NCI-H2227 treated with DMSO at 0.1 percent for 48 hours (cell line): ENCODE measurements around the gene AP2A1.
"Not testable (repeated sequence)": the region's sequence is repeated elsewhere in the genome, so short reads cannot be mapped to it uniquely, and the experiment has no call there.

Source experiments
- DNase-seq: peaks from one replicate; lab custom pipeline; 2025; lab: John Stamatoyannopoulos, UW

Gene AP2A1

DNA sequence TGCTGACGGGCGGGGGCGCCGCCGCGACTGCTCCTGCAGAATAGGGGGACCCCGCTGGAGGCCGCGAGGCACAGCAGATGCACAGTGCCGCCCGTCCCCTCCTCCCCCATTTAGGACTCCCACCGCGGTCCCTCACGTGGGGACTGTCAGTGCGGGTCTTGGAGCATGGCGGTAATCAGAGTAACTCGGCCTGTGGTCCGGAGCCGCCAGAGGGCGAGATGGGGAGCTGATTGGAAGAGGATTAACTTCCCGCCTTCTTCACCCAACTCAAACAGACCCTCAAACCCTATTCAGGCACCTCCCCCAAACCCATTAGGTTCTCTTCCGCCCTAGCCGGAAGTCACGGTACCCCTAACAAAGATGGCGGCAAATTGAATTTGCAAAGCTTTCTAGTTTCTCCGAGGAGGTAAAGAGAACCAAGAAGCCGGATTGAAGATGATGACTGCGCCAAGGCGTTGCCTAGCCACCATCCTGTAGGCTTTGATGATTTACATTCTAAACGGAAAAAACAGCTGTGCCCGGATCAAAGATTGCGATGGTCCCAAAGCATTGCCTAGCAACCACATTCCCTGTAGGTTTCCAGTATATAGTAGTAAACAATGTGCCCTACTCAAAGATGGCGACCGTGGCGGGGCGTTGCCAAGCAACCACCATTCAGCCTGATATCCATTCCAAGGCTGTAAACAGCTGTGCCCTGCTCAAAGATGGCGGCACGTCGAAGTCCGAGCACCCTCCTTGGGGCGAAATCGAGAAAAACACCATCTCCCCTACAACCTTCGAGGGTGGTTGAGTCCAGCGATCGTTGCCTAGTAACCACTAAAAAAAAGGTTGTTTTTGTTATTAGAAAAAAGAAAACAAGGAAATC, 46.4 kb downstream of the AP2A1 start, which contains the start of gene FUZ:
Gene FUZ, minus strand, starts transcription at position 296 of the 865 bp plus-strand sequence. Its CDS starts 186 bp downstream, at position 110.
- DNase-seq, result peak; percentile 96

DNA sequence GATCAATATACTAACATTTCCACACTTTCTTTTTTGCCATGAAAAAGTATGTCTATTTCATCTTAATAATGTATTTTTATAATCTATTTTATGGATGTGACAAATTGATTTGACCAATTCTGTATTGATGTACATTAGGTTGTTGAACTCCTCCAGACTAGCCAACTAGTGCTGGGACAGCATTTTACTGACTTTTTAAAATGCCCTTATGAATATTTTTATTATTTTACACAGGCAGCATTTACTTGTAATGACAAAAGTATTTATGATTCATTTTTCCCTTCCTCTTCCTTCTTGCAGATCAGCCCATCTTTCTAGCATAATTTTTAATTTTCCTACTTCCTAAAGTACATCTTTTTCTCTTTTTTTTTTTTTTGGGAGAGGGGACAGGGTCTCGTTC, 47.2 kb downstream of the AP2A1 start:
- DNase-seq, result no peak

DNA sequence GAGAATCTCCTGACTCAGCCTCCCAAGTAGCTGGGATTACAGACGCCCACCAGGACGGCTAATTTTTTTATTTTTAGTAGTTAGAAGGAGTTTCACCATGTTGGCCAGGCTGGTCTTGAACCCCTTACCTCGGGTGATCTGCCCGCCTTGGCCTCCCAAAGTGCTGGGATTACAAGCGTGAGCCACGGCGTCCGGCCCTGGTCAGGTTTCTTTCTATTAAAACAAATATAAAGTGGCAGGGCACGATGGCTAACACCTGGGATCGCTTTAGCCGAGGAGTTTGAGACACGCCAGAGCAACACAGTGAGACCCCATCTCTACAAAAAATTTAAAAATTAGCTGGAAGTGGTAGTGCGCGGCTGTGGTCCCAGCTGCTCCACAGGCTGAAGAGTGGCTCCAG, 49.8 kb downstream of the AP2A1 start:
- DNase-seq, result no peak

DNA sequence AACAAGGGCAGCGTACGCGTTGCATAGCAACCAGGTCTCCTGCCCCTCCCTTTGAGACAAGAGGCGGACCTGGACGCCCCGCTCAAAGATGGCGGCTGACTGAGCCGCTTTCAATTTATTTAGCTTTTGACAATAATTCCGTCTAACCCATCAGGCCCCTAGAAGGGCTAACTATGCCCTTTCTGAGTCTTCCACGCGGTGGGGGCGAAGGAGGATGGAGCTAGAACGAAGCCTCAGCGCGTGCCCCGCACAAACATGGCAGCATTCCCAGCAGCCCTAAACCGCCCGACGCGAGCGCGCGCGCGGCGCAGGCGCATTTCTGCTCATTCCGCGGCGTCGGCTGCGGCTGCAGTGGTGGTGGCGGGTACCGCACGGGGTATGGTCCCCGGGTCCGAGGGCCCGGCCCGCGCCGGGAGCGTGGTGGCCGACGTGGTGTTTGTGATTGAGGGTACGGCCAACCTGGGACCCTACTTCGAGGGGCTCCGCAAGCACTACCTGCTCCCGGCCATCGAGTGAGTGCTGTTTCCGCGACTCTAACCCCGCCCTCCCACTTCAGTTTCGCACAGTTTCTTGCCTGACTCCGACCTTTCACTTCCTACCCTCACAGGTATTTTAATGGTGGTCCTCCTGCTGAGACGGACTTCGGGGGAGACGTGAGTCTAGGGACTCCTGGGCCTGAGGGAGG, 51.3 kb downstream of the AP2A1 start, which contains the start of gene MED25:
Gene MED25, plus strand, starts transcription at position 326 of the 685 bp plus-strand sequence. Its CDS starts 53 bp downstream, at position 379.
- DNase-seq, result peak; percentile 88

DNA sequence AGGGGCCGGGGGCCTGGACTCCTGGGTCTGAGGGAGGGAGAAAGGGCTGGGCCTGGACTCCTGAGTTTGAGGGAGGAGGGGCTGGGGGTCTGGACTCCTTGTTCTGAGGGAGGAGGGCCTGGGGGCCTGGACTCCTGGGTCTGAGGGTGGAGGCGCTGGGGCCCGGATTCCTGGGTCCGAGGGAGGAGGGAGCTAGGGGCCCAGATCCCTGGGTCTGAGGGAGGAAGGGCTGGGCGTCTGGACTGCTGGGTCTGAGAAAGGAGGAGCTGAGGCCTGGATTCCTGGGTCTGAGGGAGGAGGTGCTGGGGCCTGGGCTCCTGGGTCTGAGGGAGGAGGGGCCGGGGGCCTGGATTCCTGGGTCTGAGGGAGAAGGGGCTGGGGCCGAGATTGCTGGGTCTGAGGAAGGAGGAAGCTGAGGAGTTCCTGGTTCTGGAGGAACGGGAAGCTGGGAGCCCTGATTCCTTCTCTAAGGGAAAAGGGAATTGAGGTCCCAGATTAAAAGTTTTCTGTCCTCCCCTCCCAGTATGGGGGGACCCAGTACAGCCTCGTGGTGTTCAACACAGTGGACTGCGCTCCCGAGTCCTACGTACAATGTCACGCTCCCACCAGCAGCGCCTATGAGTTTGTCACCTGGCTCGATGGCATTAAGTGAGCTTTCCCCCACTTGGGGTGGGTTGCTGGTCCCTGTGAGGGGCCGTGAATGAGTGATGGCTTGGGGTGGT, 52.0 kb downstream of the AP2A1 start:
- DNase-seq, result no peak

DNA sequence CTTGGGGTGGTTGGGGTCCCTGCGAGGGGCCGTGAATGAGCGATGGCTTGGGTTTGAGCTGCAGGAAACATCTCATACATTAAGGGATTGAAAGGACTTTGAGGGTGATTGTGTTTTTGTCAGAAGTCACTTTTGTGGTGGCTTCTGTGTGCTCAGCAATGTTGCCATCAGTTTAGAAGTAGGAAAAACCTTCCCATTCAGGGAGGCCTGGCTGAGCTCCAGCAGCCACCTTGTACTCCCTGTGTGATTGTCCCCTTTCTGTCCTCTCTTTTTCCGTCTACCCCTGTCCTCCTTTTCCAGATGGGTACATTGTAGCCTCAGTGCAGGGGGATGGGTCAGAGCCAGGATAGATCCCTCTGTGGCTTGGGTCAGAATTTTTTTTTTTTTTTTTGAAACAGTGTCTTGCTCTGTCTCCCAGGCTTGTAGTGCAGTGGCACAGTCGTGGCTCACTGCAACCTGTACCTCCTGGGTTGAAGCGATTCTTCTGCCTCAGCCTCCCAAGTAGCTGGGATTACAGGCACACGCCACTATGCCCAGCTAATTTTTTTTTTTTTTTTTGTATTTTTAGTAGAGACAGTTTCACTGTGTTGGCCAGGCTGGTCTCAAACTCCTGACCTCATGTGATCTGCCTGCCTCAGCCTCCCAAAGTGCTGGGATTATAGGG, 52.8 kb downstream of the AP2A1 start:
- DNase-seq, result not testable (repeated sequence)

DNA sequence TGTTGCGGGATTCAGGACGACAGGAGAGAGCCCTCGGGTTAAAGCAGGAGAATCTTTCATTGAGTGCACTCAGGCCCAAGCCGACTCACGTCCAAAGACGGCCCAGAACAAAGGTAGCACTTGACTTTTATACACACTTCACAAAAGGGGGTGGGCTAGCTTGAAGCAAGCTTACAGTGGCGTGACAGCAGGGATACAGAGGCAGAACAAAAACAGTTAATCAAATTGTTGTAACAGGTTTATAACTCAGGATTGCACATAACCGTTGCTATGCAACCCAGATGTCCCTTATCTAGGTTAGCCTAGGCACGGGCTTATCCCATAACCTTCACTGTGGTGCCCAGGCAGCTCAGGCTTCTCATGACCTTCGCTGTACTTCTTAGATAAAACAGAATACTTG, 53.3 kb downstream of the AP2A1 start:
- DNase-seq, result no peak

DNA sequence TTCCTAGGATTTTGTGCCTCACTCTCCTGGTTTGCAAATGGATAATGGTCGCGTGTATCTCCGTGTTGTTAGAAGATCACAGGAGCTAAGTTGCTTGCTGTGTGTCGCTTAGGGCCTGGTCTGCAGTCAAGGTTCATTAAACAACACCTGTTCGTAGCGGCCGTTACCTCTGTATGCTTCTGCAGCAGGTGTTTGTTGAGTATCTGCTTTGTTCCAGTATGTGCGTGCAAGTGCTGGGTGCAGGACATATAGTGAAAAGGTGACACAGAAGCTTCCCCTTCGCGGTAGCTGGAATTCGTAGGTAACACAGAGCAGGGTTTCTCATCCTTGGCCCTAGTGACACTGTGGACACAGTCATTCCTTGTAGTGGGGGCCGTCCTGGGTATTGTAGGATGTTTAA, 56.7 kb downstream of the AP2A1 start:
- DNase-seq, result no peak

DNA sequence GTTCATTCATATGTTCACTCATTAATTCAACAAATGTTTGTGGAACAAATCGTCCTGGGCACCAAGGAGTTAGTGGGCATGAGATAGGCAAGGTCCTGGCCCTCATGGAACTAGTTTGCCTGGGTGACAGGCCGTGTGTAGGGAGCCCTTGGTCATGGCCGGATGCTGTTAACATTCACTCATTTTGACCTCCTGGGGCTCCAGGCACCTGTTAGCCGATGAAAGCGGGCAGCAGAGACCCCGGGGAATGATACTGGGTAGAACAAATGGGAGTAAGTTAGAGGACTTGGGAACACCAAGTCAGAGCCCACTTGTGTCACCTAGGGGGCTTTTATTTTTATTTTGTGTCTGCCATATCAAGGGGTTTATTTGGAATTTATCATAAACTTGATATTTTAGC, 57.9 kb downstream of the AP2A1 start:
- no peak for DNase-seq

DNA sequence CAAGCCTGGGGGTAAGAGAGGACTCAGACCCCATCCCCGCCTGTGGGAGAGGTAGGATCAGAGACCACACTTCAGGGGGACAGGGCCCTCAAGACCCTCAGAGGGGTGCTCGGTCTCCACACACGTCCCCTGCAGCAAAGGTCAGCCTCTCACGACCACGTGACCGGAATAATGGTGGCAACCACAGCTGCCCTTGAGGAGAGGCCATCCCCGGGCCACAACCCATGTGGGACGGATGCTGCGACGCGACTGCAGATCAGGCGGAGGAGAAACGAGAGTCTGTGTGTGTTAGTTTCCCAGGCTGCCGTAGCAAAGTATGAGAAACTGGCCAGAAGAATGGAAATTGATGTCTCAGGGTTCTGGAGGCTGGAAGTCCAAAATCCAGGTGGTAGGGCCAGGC, 60.2 kb downstream of the AP2A1 start:
- no peak for DNase-seq

DNA sequence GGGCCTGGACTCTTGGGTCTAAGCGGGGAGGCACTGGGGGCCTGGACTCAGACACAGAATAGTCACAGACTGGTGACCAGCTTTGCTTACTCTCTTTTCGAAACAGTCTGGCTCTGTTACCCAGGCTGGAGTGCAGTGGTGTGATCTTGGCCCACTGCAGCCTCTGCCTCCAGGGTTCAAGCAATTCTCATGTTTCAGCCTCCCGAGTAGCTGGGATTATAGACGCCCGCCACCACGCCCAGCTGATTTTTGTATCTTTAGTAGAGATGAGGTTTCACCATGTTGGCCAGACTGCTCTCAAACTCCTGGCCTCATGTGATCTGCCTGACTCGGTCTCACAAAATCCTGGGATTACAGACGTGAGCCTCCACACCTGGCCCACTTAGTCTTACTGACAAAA, 62.4 kb downstream of the AP2A1 start:
- DNase-seq, result no peak

DNA sequence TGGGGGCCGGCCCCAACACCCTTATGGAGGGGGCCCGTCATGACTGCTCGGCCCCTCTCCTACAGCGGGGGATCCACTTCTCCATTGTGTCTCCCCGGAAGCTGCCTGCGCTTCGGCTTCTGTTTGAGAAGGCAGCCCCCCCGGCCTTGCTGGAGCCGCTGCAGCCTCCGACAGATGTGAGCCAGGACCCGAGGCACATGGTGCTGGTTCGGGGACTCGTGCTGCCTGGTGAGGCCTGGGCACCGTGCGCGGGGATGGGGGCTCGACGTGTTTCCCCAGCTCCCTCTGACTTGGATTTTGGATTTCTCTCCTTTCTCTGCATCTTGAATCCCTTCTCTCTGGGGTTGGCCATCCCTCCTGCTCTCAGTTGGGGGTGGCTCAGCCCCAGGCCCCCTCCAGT, 62.9 kb downstream of the AP2A1 start:
- no peak for DNase-seq

DNA sequence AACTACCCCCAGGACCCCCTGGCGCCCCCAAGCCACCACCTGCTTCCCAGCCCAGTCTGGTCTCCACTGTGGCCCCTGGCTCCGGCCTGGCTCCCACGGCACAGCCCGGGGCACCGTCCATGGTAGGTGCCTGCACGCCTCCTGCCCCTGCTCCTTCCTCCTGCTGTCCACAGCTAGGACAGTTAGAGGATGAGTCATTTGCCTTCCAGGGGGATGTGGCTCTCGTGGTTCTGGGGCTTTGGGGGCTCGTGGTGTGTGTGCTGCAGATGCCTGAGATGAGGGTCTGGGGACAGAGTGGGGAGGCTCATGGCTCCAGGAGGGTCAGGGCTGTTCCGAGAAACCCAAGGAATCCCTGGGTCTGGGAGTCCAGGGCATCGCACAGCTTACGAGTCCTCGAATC, 64.0 kb downstream of the AP2A1 start:
- DNase-seq, result no peak

DNA sequence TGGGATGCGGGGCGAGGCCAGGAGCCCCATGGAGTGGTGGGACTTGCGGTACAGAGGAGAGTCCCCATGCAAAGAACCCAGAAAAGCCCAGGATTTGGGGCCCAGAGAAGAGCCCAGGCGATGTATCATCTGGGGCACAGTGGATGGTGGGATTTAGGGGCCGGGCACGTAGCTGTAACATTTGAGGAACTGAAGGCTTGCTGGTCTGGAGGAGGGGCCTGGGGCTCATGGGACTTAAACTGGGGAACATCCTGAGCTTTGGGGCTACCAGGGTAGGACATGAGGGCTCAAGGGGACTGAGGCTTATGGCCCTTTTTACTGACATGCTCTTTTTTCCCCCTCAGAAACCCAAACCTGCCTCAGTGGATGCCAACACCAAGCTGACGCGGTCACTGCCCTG, 64.8 kb downstream of the AP2A1 start:
- no peak for DNase-seq

DNA sequence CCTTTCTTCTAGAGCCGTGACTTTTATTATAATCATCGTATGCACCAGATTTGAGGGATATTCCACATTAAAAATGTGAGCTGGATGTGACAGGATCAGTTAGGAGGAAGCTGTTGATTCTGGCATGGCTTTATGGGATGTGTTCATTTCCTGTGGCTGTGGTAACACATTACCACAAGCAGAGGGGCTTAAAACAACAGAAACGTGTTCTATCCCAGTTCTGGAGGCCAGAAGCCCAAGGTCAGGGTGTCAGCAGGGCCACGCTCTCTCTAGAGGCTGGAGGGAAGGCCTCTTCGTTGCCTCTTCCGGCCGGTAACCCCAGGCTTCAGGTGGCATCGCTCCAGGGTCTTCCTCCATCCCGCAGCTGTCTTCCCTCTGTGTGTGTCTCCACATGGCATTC, 65.8 kb downstream of the AP2A1 start:
- DNase-seq, result no peak

DNA sequence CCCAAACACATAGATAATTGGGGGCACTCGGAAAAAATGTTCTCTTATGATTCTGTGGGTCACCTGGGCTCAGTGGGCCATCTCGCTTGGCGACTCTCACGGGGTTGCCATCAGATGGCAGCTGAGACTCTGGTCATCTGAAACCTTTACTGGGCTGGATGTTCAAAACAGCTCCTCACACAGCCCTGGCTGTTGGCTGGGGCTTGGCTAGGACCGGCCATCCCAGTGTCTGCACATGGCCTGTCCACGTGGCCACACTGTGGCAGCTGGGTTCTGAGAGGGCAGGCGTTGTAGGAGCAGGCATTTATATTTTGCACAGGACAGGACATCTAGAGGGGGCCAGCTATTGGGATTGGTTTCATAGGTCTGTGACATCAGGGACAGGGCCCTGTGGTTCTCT, 66.8 kb downstream of the AP2A1 start:
- no peak for DNase-seq

DNA sequence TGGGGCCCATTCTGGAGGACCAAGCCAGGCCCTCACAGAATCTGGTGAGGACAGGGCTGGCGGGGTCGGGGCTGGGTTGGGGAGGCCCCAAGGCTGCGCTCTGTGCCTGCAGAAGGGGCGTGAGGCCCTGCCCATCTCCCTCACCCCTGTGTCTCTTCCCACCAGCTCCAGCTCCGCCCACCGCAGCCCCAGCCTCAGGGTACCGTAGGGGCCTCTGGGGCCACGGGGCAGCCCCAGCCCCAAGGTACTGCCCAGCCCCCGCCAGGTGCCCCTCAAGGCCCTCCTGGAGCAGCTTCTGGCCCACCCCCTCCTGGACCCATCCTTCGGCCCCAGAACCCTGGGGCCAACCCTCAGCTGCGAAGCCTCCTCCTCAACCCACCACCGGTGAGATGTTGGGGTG, 68.8 kb downstream of the AP2A1 start:
- DNase-seq, result no peak

DNA sequence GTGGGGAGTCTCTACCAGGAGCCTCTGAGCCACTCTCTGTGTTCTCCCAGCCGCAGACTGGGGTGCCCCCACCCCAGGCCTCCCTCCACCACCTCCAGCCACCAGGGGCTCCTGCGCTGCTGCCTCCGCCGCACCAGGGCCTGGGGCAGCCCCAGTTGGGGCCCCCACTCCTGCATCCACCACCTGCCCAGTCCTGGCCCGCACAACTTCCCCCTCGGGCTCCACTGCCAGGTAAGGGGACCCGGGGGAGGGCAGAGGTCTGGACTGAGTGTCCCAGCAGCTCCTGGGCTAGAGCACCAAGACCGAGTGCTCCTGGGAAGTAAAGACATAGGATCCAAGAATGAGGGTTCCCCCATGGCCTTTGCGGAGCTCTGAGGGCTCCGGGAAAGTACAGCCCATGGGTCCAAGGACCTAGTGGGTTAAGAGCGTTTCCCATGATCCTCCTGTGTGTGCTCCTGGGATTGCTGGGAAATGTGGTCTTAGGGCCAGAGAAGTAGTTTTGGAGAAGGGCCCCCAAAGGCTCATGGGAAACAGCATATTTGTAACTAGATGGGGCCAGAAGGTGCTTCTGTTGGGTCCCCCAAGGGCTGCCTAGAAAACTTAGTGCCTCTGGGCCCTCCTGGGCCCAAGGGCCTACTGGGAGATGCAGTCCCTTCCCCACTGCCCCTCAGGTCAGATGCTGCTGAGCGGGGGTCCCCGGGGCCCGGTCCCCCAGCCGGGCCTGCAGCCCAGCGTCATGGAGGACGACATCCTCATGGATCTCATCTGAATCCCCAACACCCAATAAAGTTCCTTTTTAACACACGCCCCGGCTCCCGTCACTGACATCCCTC, 69.6 kb downstream of the AP2A1 start:
- no peak for DNase-seq

DNA sequence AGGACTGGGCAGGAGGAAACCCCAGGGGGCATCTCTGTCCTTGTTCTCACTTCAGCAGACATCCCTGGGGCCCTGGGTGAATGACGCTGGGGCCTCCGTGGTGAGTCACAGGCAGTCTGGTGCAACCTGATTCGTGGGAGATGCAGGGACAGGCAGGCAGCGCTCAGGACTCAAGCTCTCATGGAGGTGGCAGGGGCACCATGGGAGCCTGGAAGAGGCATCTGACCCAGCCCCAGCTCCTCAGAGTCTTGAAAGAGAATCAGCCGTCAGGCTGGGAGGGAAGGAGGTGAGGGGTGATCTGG, 70.2 kb downstream of the AP2A1 start:
- DNase-seq, result no peak

DNA sequence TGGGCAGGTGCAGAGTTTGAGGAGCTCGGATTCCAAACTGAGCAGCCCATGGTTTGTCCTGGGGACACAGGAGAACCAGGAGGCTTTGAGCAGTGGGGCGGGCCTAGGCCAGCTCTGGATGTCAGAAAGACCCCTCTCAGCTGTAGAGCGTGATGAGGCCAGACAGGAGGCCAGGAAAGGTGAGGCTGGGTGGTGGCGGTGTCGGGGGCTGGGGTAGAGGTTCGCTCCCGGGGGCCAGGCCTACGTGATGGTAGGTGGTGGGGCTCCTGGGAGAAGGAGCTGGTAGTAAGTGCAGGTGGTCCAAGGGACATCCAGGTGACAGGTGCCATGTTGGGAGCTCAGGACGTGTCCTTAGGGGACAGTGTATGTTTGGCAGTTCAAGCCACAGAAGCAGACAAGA, 70.6 kb downstream of the AP2A1 start:
- no peak for DNase-seq

DNA sequence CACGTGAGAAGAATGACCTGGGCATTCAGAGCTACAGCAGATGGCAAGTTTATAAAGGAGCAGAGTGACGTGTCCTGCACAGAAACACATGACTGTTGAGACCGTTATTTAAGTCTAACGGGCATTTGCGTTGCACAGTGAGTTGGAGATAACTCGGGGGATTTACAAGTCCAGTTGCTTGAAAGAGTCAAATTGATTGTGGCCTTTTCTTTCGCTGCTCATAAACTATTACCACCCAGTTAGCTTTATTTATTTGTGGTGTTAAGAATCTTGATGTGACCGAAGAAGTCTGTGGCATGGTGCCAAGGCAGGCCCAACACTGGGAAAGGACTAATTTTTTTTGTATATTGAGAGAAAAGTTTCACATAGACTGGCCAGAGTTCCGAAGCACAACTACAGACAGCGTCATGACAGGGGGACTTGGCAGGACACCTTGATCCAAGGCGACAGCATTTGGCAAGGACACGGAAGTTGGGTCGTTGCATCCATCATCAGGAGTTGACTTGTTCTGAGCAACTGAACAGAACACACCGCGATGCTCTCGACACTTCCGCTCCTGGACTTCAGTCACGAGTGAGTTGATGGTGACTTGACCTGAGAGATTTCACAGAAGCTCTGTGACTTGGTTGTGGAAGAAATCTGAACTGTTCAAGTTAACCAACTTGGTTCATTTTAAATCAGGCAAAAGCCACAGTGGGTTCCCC, 72.2 kb downstream of the AP2A1 start:
- DNase-seq, result no peak
